DMS 273 (cell line): Measurements from ENCODE around the gene WDR49.

Experiments
- DNase-seq: peaks from one replicate; lab custom pipeline; 2025; ENCODE audit not compliant: unreplicated experiment; lab: John Stamatoyannopoulos, UW

The WDR49 gene

DNA sequence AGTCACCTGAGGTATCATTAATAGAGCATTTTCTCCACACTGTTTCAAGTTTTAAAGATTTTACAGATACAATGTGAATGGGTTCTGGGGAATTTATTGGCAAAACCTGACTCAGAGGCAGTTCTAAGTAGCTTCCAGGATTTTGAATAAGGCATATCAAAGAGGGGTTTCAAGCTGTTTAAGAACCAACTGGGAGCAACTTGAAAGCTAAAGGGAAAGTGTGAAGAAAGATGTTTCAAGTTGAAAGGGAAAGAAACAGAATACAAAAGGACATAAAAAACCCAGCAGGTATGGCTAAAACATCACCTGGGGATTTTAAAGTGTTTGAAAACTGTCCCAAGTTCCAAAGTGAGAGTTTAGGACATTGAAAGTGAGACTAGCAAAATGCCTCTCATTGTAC, 162.1 kb downstream of the WDR49 start:
- DNase-seq = no peak

DNA sequence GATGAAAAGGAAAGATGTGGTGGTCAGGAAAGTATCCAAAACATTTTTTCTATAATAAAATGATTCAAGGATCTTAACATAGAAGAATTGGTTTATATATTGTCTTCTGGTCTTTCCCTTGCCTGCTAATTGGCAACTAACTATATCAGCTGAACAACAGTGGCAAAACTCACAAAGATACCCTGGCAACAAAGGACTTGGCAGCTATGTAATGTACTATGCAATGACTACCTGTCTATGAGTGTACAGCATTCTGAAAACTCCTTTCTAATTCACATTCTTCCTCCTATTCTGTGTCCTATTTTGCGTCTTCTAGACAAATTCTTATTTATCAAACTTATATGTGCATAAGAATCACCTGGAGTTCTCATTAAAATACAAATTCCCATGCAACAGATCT, 164.2 kb downstream of the WDR49 start:
- no peak for DNase-seq

GRCh38 chr3:167487556-167487955, 166.2 kb downstream of the WDR49 start:
- DNase-seq = no peak

DNA sequence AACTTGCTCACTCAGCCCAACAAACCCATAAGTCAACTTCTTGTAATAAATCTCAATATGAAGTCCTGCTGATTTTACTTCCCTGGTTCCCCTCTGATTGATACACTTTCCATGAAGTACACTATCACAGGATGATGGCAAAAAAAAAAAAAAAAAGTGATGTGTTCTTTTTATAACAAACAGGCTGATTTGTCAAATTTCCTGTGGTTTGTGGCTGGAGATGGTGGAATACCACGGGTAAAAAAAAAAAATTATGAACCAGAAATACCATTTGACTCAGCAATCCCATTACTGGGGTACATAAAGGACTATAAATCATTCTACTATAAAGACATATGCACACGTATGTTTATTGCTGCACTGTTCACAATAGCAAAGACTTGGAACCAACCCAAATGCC, 169.2 kb downstream of the WDR49 start:
- DNase-seq = no peak

GRCh38 chr3:167483708-167484475, 169.8 kb downstream of the WDR49 start:
- DNase-seq = no peak

DNA sequence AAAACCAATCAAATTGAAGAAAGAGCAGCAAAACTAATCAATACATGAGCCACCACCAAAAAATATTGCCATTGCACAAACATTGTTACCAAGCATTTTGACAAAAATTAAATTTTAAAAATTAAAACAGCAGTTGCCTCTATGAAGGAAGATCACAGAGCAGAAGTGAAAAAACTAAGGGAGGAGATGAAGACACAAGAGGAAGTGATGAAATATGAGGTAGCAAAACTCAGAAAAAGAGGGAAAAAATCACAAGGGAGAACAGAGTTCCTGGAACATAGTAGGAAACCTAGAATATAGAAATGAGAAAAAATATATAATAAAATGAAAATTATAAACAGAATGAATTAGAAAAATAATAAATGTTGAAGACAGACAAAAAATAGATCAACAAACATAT, 172.6 kb downstream of the WDR49 start:
- DNase-seq = no peak

GRCh38 chr3:167480748-167481147, 173.0 kb downstream of the WDR49 start:
- DNase-seq = no peak

DNA sequence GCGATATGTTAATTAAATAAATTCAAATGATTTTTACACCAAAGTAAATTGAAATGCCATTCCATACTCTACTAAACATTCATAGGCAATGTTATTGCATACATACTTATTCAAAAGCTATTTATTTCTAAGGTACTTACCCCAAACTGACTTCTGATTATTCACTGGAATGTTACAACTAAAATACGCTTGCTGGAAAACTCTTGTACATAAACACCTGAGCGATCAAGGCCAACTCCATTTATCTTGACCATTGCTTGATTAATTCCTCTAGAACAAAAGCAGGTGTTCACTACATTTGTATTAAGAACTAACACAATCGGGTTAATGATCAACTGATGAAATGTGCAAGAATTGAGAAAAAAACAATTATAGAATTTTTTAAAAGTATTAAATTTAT, 179.9 kb downstream of the WDR49 start, which contains the start of gene SERPINI2:
Gene SERPINI2 (minus strand): TSS at position 180 of the 400 bp plus-strand sequence. CDS start 2,208 bp downstream, outside the sequence.
- no peak for DNase-seq

- DNase-seq = no peak
Observed at GRCh38 chr3:167469381-167469780, 184.4 kb downstream of the WDR49 start.

DNA sequence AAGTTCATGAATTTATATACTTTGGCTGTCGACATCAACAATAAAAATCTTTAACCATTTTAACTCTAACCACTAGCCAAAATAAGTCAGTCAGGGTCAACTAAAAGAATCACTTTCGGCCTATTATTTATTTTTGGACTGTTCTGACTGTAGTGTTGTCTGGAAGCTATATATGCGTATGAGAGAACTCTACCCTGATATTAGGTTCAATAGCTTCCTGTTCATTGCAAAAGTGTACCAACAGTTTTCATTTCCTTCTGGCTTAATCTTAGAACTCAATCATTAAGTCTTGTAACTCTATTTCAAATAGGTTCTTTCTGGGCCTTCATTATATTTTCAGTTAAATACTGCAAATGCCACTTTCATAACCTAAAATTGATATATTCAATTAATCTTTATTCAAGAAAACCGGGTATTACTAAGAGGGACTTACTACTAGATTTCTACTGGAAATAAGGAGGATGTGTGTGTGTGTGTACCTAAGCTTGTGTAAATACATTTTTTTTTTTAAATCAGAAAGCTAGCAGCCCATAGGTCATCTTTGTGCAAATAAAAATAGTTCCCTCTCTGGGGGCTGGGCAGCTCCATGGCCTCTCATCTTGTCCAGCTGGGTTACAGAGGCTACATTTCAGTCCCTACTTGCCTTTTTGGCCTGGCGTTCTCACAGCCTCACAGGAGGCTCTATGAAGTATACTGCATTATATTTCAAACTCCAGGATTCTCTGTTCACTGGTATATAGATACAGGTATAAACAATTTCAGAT, 185.7 kb downstream of the WDR49 start:
- DNase-seq = no peak

- DNase-seq = peak; percentile 7
Observed at GRCh38 chr3:167466966-167467365, 186.8 kb downstream of the WDR49 start.

DNA sequence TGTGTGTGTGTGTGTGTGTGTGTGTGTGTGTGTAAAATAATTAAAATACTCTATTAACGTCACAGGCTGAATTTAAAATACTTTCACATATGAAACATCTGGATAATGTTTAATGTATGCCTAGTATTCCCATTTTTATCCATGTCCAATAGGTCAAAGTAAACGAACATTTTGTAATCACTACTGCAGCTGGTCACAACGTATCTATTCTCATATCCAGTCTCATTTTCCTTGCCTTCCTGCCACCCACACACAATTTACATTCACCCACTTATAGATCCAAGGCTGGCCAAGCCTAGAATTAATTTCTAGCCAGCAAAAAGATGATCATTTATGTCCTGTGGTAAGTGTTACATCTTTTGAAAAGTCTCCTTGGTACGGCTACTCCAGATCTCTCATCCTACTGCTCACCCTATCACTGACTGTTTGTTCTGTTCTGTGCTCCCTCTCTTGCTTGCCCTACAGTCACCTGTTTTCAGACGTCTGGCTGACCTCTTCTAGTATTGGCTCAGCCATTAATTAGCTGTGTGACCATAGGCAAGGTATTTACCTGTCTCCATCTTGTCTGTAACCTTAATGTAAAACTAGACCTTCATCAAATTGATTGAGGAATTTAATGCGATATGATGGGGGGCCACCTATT, 197.5 kb downstream of the WDR49 start:
- no peak for DNase-seq

DNA sequence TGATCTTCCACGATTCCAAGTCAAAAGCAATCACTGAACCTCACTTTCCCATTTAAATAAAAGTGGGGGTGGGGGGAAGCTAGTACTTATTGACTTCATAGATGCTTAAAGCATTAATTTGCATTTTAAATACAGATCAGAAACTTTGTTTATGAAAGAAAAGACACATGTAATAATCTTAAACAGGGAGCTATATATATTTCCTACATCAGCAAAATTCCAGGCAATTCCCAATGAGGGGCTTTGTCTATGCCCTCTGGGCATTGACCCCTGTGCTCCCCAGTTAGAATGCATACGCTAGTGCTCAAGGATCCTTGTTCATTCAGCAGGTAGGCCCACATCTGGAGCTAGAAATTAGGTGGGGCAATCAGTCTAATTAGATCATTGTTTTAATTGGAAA, 199.9 kb downstream of the WDR49 start:
- DNase-seq = no peak

- DNase-seq = no peak
Observed at GRCh38 chr3:167451282-167451681, 202.5 kb downstream of the WDR49 start.

DNA sequence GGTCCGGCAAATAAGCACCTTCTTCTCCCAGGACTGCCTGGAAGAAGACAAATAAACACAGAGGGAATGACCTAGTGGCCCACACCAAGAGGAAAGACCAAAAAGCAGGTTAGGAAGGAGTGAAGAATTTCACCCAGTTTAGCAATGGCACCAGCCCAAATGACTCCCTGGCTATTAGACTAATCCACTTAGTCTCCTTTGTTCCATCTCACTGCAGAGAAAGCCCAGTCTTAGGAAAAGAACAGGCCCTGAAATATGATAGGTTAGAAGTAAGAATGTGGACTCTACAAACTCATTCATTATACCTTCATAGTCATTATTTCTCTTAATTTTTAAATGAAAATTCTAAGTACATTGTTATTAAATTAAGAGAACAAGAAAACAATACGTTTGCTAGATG, 203.1 kb downstream of the WDR49 start:
- DNase-seq = no peak

- DNase-seq = no peak
Observed at GRCh38 chr3:167450195-167450594, 203.5 kb downstream of the WDR49 start.

GRCh38 chr3:167445491-167445890, 208.3 kb downstream of the WDR49 start:
- no peak for DNase-seq

DNA sequence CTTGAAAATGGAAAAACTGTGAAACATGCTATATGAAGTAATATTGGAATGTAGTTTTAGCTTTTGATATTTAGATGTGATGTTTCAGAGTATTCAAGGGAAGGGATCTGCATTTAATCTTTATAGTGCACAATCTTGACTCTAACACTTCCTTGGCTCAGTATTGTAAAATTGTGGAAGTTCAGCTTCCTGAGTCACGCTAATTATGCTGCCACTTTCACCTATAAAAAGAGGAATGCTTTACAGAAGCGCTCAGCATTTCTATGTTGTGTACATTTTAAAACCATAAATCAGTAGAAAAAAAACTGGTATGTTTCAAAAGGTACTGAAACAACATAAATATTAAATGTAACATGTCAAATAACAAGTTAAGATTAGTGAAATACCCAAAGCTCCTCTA, 212.5 kb downstream of the WDR49 start:
- DNase-seq = no peak

- DNase-seq = no peak
Observed at GRCh38 chr3:167437428-167438139, 216.2 kb downstream of the WDR49 start.
